Activated CD4-positive, CD25-positive, alpha-beta regulatory T cell treated with anti-CD3 and anti-CD28 coated beads, Interleukin-2, amount 50 U/mL, for 24 hours (primary cell): ENCODE results near the gene IKZF4.

ENCODE experiments used
- ATAC-seq, 2 donors: fragments of 150-1000 bp; cut with Tn5 transposase; one replicate each; pipeline ENCODE4 v1.10.0; 2021; ENCODE audit warnings: mild to moderate bottlenecking in 1 of 2, moderate library complexity in 1 of 2

The IKZF4 gene

GRCh38 chr12:56084958-56085543, 64.2 kb downstream of the IKZF4 start:
- peak in 1 of 2 donors; percentile 49 for ATAC-seq

DNA sequence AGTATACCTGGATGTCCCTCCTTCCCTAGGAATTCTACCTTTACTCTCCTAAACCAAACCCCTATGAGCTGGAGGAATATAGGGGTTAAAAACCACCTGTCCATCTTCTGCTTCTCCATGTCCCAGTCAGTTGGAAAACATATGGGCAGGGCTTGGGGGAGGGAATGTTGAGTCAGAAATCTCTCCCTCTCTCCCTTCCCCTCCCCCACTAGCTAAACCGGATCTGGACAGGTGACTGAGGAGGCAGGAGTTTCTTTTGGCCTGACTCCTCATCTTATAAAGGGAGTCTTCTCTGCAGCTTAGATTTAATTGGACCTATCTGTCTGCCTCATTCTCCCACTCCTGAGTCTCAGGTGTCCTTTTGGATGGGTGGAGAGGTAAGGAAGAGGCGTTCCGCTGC, 65.3 kb downstream of the IKZF4 start:
- no peak for ATAC-seq

DNA sequence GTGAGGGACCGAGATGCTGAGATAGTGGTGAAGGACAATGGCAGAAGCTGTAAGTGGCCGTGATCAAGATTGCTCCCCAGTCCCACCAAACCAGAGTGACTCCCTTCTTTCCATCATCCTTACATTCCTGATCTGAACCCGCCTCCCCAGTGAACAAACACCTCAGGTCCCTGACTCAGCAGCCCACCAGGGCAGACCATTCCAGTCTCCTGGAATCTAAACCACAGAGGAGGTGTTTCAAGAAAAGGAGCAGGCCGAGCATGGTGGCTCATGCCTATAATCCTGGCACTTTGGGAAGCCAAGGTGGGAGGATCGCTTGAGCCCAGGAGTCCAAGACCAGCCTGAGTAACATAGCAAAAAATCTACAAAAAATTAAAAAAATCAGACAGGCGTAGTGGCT, 65.8 kb downstream of the IKZF4 start:
- no peak for ATAC-seq

GRCh38 chr12:56087220-56087619, 66.4 kb downstream of the IKZF4 start:
- no peak for ATAC-seq
